Measurements from ENCODE around the gene TRIM67. TPM values are rescaled to one million over a fixed set of nuclear protein-coding genes. Genes with fewer than 3 reads are reported as not detected.
A peak's percentile ranks its signal among the peaks of the same experiment; 100 is the strongest.
"Not testable (repeated sequence)": the region's sequence is repeated elsewhere in the genome, so short reads cannot be mapped to it uniquely, and the experiment has no call there.

TRIM67 gene
- total and polyA plus RNA-seq, 9 of the 15 experiments (the other 6 are each of a cell fraction or from before 2014, with no cell fraction given), result 0.04 to 0.60 (median 0.31) TPM

DNA sequence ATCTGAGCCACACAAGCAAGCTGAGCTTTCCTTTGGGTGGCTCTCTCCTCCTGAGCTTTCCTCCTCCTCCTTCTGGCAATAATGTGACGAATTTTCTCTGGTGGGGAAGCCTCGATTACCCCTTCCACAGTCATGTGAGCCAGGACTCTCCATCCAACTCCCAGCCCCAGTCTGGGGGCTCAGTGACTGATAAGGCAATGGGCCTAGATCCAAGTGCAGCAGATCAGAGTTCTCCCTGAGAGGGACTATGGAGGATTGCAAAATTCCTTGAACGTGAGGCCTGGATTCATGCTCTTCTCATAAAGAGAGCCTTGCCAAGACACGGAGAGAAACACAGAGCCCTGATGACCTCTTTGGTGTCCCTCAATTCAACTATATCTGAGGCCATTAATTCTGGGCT is 31.3 kb upstream of the TRIM67 start:
- H3K4me2 ChIP-seq (ENCODE audit: insufficient read depth, low read length), result no peak overlapping the region
- 7% methylated on average over 4 of the region's 4 CpGs for WGBS (ENCODE audit: insufficient coverage, low coverage, missing lambda C conversion rate)
- no peaks in the 10 kb centered on the region for H3K9me1 ChIP-seq (ENCODE audit: control insufficient read depth, insufficient read depth, low read length)
- ChIA-PET CTCF (ENCODE audit: low intra/inter-chr PET ratio) (no interaction called here), POLR2A (no interaction called here)
- intact Hi-C loops (cut with micrococcal nuclease) (no loop called here), in situ Hi-C loops (cut with MboI) (no loop called here)
- H3K27ac ChIP-seq (ENCODE audit: extremely low read depth, low read depth, low read length), result no peak overlapping the region
- FAIRE-seq, result no peak
- H3K4me3 ChIP-seq, result no peak overlapping the region
- ATAC-seq, result peak; percentile 19; the same call in 1 of the 3 replicates
- peaks cover 0 to 4% of the 10 kb centered on the region in 2 experiments; a peak in 1 of 5 replicates for H3K4me1 ChIP-seq (replicated peaks in 1 of 2; ENCODE audit: control insufficient read depth in 2 of 2, insufficient read depth in 2 of 2, low read length in 2 of 2)
- no peak for DNase-seq (ENCODE audit: extremely low read depth in 1 of 4, low spot score in 3 of 4)
- H3K27me3 ChIP-seq (ENCODE audit: control insufficient read depth in 2 of 2, insufficient read depth in 2 of 2, low read length in 2 of 2), result peaks cover 3 to 6% of the 10 kb centered on the region in 2 experiments; a peak in 2 of 5 replicates
- no peaks in the 10 kb centered on the region for H3K9me3 ChIP-seq (replicated peaks; ENCODE audit: control insufficient read depth, insufficient read depth, low read depth, low read length)
- no peak overlapping the region for H2AFZ ChIP-seq (ENCODE audit: low read depth, low read length)
- no TSS peak for BruUV-seq (replicated peaks)
- TF ChIP-seq DNMT1 (IDR thresholded peaks at IDR 0.05) (no peak), BHLHE40 (IDR thresholded peaks at IDR 0.05; ENCODE audit: low read length) (no peak), KDM5B (IDR thresholded peaks at IDR 0.05; ENCODE audit: insufficient replicate concordance, low read depth, low read length) (no peak), ZNF354B (CRISPR knock-in tag; IDR thresholded peaks at IDR 0.05) (no peak), ZNF766 (CRISPR knock-in tag; conservative IDR thresholded peaks at IDR 0.05) (no peak), CAMTA2 (CRISPR knock-in tag; conservative IDR thresholded peaks at IDR 0.05) (no peak), NR4A1 (CRISPR knock-in tag; IDR thresholded peaks at IDR 0.05) (no peak), NR4A1 (tag; IDR thresholded peaks at IDR 0.05) (no peak), KHSRP (IDR thresholded peaks at IDR 0.05) (no peak), ARID2 (IDR thresholded peaks at IDR 0.05) (no peak), THRAP3 (IDR thresholded peaks at IDR 0.05; ENCODE audit: borderline replicate concordance) (no peak), CCNT2 (IDR thresholded peaks at IDR 0.05; ENCODE audit: borderline replicate concordance, extremely low read depth, insufficient read length, low read depth, low read length) (no peak), TEAD1 (CRISPR knock-in tag; IDR thresholded peaks at IDR 0.05) (no peak), ATF7 (IDR thresholded peaks at IDR 0.05) (no peak), MCM5 (IDR thresholded peaks at IDR 0.05; ENCODE audit: low read depth) (no peak), GTF2F1 (IDR thresholded peaks at IDR 0.05; ENCODE audit: low read depth, low read length) (no peak)
- TF ChIP-seq, protein P1, sequence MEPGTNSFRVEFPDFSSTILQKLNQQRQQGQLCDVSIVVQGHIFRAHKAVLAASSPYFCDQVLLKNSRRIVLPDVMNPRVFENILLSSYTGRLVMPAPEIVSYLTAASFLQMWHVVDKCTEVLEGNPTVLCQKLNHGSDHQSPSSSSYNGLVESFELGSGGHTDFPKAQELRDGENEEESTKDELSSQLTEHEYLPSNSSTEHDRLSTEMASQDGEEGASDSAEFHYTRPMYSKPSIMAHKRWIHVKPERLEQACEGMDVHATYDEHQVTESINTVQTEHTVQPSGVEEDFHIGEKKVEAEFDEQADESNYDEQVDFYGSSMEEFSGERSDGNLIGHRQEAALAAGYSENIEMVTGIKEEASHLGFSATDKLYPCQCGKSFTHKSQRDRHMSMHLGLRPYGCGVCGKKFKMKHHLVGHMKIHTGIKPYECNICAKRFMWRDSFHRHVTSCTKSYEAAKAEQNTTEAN (CRISPR knock-in tag; IDR thresholded peaks at IDR 0.05), result no peak
- no peak overlapping the region for H3K9ac ChIP-seq (ENCODE audit: insufficient read depth in 1 of 2, low read depth in 2 of 2, low read length in 2 of 2)
- no peaks in the 10 kb centered on the region for H4K20me1 ChIP-seq (replicated peaks; ENCODE audit: control insufficient read depth, insufficient read depth, low read length)
- no peaks in the 10 kb centered on the region for H3K36me3 ChIP-seq (ENCODE audit: control insufficient read depth, insufficient read depth, low read length)
- no peaks in the 10 kb centered on the region for H3K79me2 ChIP-seq (ENCODE audit: control insufficient read depth, insufficient read depth, low read length)

DNA sequence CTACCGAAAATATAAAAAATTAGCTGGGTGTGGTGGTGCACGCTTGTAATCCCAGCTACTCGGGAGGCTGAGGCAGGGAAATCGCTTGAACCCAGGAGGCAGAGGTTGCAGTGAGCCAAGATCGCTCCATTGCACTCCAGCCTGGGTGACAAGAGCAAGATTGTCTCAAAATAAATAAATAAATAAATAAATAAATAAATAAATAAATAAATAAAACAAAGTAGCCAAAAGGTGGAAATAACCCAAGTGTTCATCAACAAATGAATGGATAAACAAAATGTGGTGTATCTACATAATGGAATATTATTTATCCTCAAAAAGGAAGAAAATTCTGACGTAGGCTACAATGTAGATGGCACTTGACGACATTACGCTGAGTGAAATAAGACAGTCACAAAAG is 29.3 kb upstream of the TRIM67 start:
- FAIRE-seq; CTCF ChIA-PET (ENCODE audit: low intra/inter-chr PET ratio): not testable (repeated sequence)

More for the DNA sequence above, 29.3 kb upstream of the TRIM67 start:
- BruUV-seq (replicated peaks); in situ Hi-C loops (cut with MboI); H3K4me2 ChIP-seq (ENCODE audit: insufficient read depth, low read length); H3K9me3 ChIP-seq (replicated peaks; ENCODE audit: control insufficient read depth, insufficient read depth, low read depth, low read length); H3K9ac ChIP-seq (ENCODE audit: insufficient read depth in 1 of 2, low read depth in 2 of 2, low read length in 2 of 2); H3K27me3 ChIP-seq (ENCODE audit: control insufficient read depth in 2 of 2, insufficient read depth in 2 of 2, low read length in 2 of 2); intact Hi-C loops (cut with micrococcal nuclease); H2AFZ ChIP-seq (ENCODE audit: low read depth, low read length); H3K4me3 ChIP-seq; H3K9me1 ChIP-seq (ENCODE audit: control insufficient read depth, insufficient read depth, low read length); ATAC-seq; H4K20me1 ChIP-seq (replicated peaks; ENCODE audit: control insufficient read depth, insufficient read depth, low read length); DNase-seq (ENCODE audit: extremely low read depth in 1 of 4, low spot score in 3 of 4); H3K27ac ChIP-seq (ENCODE audit: extremely low read depth, low read depth, low read length); H3K36me3 ChIP-seq (ENCODE audit: control insufficient read depth, insufficient read depth, low read length); POLR2A ChIA-PET; H3K79me2 ChIP-seq (ENCODE audit: control insufficient read depth, insufficient read depth, low read length); H3K4me1 ChIP-seq (replicated peaks in 1 of 2; ENCODE audit: control insufficient read depth in 2 of 2, insufficient read depth in 2 of 2, low read length in 2 of 2): not testable (repeated sequence)
- WGBS (ENCODE audit: insufficient coverage, low coverage, missing lambda C conversion rate), result 49% methylated on average over 8 of the region's 8 CpGs

Data from K562 (cell line).